T47D (cell line): ENCODE data around the gene ASRGL1.

Experiments
- DNase-seq, 2 experiments: peaks; one replicate each; pipeline versions ENCODE4 v3.0.0 to v3.0.0-alpha.2; 2011 to 2012; ENCODE audit warnings: low read depth in 1 of 2, low spot score in 1 of 2
- JUND ChIP-seq: IDR thresholded peaks from 2 replicates; pipeline ENCODE4 v1.6.1; 2012; ENCODE audit warnings: low read depth
- in situ Hi-C: cut with HindIII; loops from 2 replicates; pipeline ENCODE4 v1.10.0; 2016; ENCODE audit warnings: low sequenced_read_pairs, low pct_unique_long_range_greater_than_20kb

ASRGL1 gene

GRCh38 chr11:62391642-62392425 is 54.6 kb downstream of the ASRGL1 start:
- in situ Hi-C loops: no loop called here
- no peak for DNase-seq
- TF ChIP-seq JUND: no peak

- TF ChIP-seq JUND: no peak
- in situ Hi-C loops: no loop called here
- no peak for DNase-seq
Observed at GRCh38 chr11:62392506-62392905, 55.3 kb downstream of the ASRGL1 start.

GRCh38 chr11:62393061-62393611 is 55.9 kb downstream of the ASRGL1 start:
- TF ChIP-seq JUND: no peak
- in situ Hi-C loops: no loop called here
- peak; percentile 59 to 79 for DNase-seq

GRCh38 chr11:62393735-62394134 is 56.5 kb downstream of the ASRGL1 start:
- no peak for TF ChIP-seq JUND
- in situ Hi-C loops: no loop called here
- DNase-seq: no peak

GRCh38 chr11:62394825-62395538 is 57.7 kb downstream of the ASRGL1 start:
- no peak for TF ChIP-seq JUND
- peak; percentile 87 to 89 for DNase-seq
- in situ Hi-C loops: no loop called here

GRCh38 chr11:62395885-62396551 is 58.8 kb downstream of the ASRGL1 start:
- no peak for TF ChIP-seq JUND
- no peak for DNase-seq
- in situ Hi-C loops: no loop called here

- TF ChIP-seq JUND: no peak
- in situ Hi-C loops: no loop called here
- DNase-seq: no peak
Observed at GRCh38 chr11:62398011-62398994, 61.1 kb downstream of the ASRGL1 start.

GRCh38 chr11:62399172-62399877 is 62.1 kb downstream of the ASRGL1 start:
- no peak for TF ChIP-seq JUND
- in situ Hi-C loops: no loop called here
- no peak for DNase-seq

- in situ Hi-C loops: no loop called here
- TF ChIP-seq JUND: no peak
- DNase-seq: no peak
Observed at GRCh38 chr11:62399878-62400266, 62.6 kb downstream of the ASRGL1 start.

GRCh38 chr11:62400281-62400680 is 63.0 kb downstream of the ASRGL1 start:
- TF ChIP-seq JUND: no peak
- in situ Hi-C loops: no loop called here
- no peak for DNase-seq

- no peak for TF ChIP-seq JUND
- no peak for DNase-seq
- in situ Hi-C loops: no loop called here
Observed at GRCh38 chr11:62400760-62401159, 63.5 kb downstream of the ASRGL1 start.
